ENCODE data around the gene SHD. TPM values are rescaled to one million over a fixed set of nuclear protein-coding genes. Genes with fewer than 3 reads are reported as not detected.

SHD gene
- total RNA-seq, 1 donor from 2014 or later = 0.79 TPM

GRCh38 chr19:4323692-4324091, 44.6 kb downstream of the SHD start:
- H3K4me3 ChIP-seq (ENCODE audit: insufficient read depth, low read depth, low read length) = no peak overlapping the region
- TF ChIP-seq EZH2 (IDR thresholded peaks at IDR 0.05; ENCODE audit: insufficient read depth, low read length) (no peak), CTCF (IDR thresholded peaks at IDR 0.05; ENCODE audit: insufficient read depth, low read depth, low read length) (no peak)
- H3K4me1 ChIP-seq (ENCODE audit: insufficient read depth, low read length) = peaks cover 2% of the 10 kb centered on the region
- Mint-ChIP-seq H3K27me3 (ENCODE audit: low read depth, unreplicated experiment) (peaks cover 2% of the 10 kb centered on the region), H3K27ac (ENCODE audit: unreplicated experiment) (no peak overlapping the region), H3K9me3 (ENCODE audit: unreplicated experiment) (peaks cover 16% of the 10 kb centered on the region), H3K36me3 (ENCODE audit: low read depth, unreplicated experiment) (peaks cover 14% of the 10 kb centered on the region), H3K4me1 (ENCODE audit: low read depth, unreplicated experiment) (peaks cover 2% of the 10 kb centered on the region), H3K4me3 (ENCODE audit: unreplicated experiment) (no peak overlapping the region)
- no peak overlapping the region for H3K4me2 ChIP-seq (ENCODE audit: low read length)
- DNase-seq (ENCODE audit: low read depth) (no peak), FAIRE-seq (no peak)
- H3K36me3 ChIP-seq (ENCODE audit: insufficient read depth, low read length) = no peaks in the 10 kb centered on the region
- H3K27me3 ChIP-seq (ENCODE audit: insufficient read depth, low read length) = no peaks in the 10 kb centered on the region
- no peak overlapping the region for H3K27ac ChIP-seq (ENCODE audit: low read depth, low read length)
- no peak overlapping the region for H3K9ac ChIP-seq (ENCODE audit: low read length)
- H4K20me1 ChIP-seq (ENCODE audit: insufficient read depth, low read length) = no peaks in the 10 kb centered on the region
- H3K79me2 ChIP-seq (ENCODE audit: insufficient read depth, low read length) = no peaks in the 10 kb centered on the region
- H2AFZ ChIP-seq (ENCODE audit: low read depth, low read length) = no peak overlapping the region
- H3K9me3 ChIP-seq (ENCODE audit: insufficient read depth, low read depth, low read length) = no peaks in the 10 kb centered on the region

GRCh38 chr19:4324228-4324627, 45.2 kb downstream of the SHD start:
- Histone ChIP-seq H3K9me3 (ENCODE audit: insufficient read depth, low read depth, low read length) (no peaks in the 10 kb centered on the region), H3K36me3 (ENCODE audit: insufficient read depth, low read length) (no peaks in the 10 kb centered on the region), H3K4me1 (ENCODE audit: insufficient read depth, low read length) (peaks cover 3% of the 10 kb centered on the region), H3K4me3 (ENCODE audit: insufficient read depth, low read depth, low read length) (no peak overlapping the region), H4K20me1 (ENCODE audit: insufficient read depth, low read length) (no peaks in the 10 kb centered on the region), H3K27me3 (ENCODE audit: insufficient read depth, low read length) (no peaks in the 10 kb centered on the region), H2AFZ (ENCODE audit: low read depth, low read length) (no peak overlapping the region), H3K9ac (ENCODE audit: low read length) (no peak overlapping the region), H3K79me2 (ENCODE audit: insufficient read depth, low read length) (no peaks in the 10 kb centered on the region), H3K4me2 (ENCODE audit: low read length) (no peak overlapping the region), H3K27ac (ENCODE audit: low read depth, low read length) (no peak overlapping the region)
- Mint-ChIP-seq H3K36me3 (ENCODE audit: low read depth, unreplicated experiment) (peaks cover 13% of the 10 kb centered on the region), H3K4me3 (ENCODE audit: unreplicated experiment) (no peak overlapping the region), H3K9me3 (ENCODE audit: unreplicated experiment) (peaks cover 13% of the 10 kb centered on the region), H3K4me1 (ENCODE audit: low read depth, unreplicated experiment) (peaks cover 2% of the 10 kb centered on the region), H3K27me3 (ENCODE audit: low read depth, unreplicated experiment) (no peaks in the 10 kb centered on the region), H3K27ac (ENCODE audit: unreplicated experiment) (no peak overlapping the region)
- DNase-seq (ENCODE audit: low read depth) (no peak), FAIRE-seq (no peak)
- no peak for TF ChIP-seq EZH2 (IDR thresholded peaks at IDR 0.05; ENCODE audit: insufficient read depth, low read length)
- no peak for TF ChIP-seq CTCF (IDR thresholded peaks at IDR 0.05; ENCODE audit: insufficient read depth, low read depth, low read length)

GRCh38 chr19:4326215-4326836, 47.3 kb downstream of the SHD start:
- Mint-ChIP-seq H3K9me3 (ENCODE audit: unreplicated experiment) (no peaks in the 10 kb centered on the region), H3K27ac (ENCODE audit: unreplicated experiment) (peak overlapping the region; percentile 48), H3K4me3 (ENCODE audit: unreplicated experiment) (peak overlapping the region; percentile 74), H3K36me3 (ENCODE audit: low read depth, unreplicated experiment) (peaks cover 3% of the 10 kb centered on the region), H3K4me1 (ENCODE audit: low read depth, unreplicated experiment) (peaks cover 2% of the 10 kb centered on the region), H3K27me3 (ENCODE audit: low read depth, unreplicated experiment) (no peaks in the 10 kb centered on the region)
- TF ChIP-seq EZH2 (IDR thresholded peaks at IDR 0.05; ENCODE audit: insufficient read depth, low read length) (no peak), CTCF (IDR thresholded peaks at IDR 0.05; ENCODE audit: insufficient read depth, low read depth, low read length) (no peak)
- Histone ChIP-seq H3K27ac (ENCODE audit: low read depth, low read length) (no peak overlapping the region), H2AFZ (ENCODE audit: low read depth, low read length) (no peak overlapping the region), H3K36me3 (ENCODE audit: insufficient read depth, low read length) (no peaks in the 10 kb centered on the region), H3K4me1 (ENCODE audit: insufficient read depth, low read length) (peaks cover 3% of the 10 kb centered on the region), H3K27me3 (ENCODE audit: insufficient read depth, low read length) (no peaks in the 10 kb centered on the region), H3K9me3 (ENCODE audit: insufficient read depth, low read depth, low read length) (no peaks in the 10 kb centered on the region), H3K4me3 (ENCODE audit: insufficient read depth, low read depth, low read length) (no peak overlapping the region), H4K20me1 (ENCODE audit: insufficient read depth, low read length) (no peaks in the 10 kb centered on the region), H3K79me2 (ENCODE audit: insufficient read depth, low read length) (no peaks in the 10 kb centered on the region), H3K4me2 (ENCODE audit: low read length) (peak overlapping the region; percentile 64), H3K9ac (ENCODE audit: low read length) (no peak overlapping the region)
- DNase-seq (ENCODE audit: low read depth) (no peak), FAIRE-seq (no peak)
